Esophagus muscularis mucosa (tissue), 4 donors: ENCODE results near the gene PLEK. TPM values are rescaled to one million over a fixed set of nuclear protein-coding genes. Genes with fewer than 3 reads are reported as not detected.
"Not testable (repeated sequence)": the region's sequence is repeated elsewhere in the genome, so short reads cannot be mapped to it uniquely, and the experiment has no call there.

Experiments used
- DNase-seq: peaks from one replicate; pipeline ENCODE4 v3.0.0-alpha.2; 2017; ENCODE audit errors: extremely low spot score
- H3K27ac ChIP-seq, 4 donors: fragments of 200-600 bp; sonication (generic); replicated peaks in 1 of 4; 1 replicate in 3 of 4; 2 replicates in 1 of 4; pipeline ENCODE4 v1.5.1; 2016 to 2019; ENCODE audit warnings: mild to moderate bottlenecking in 1 of 4
- H3K27me3 ChIP-seq, 4 donors: fragments of 200-600 bp; sonication (generic); one replicate each; pipeline versions ENCODE4 v1.5.1 to v1.6.0; 2016 to 2019
- H3K36me3 ChIP-seq, 4 donors: fragments of 200-600 bp; sonication (generic); one replicate each; pipeline ENCODE4 v1.5.1; 2016 to 2019
- H3K4me1 ChIP-seq, 4 donors: fragments of 200-600 bp; sonication (generic); one replicate each; pipeline ENCODE4 v1.5.1; 2016 to 2019
- H3K4me3 ChIP-seq, 4 donors: fragments of 200-600 bp; sonication (generic); 1 replicate in 2 of 4; 2 replicates in 2 of 4; pipeline ENCODE4 v1.5.1; 2016 to 2019; ENCODE audit warnings: mild to moderate bottlenecking in 4 of 4, moderate library complexity in 1 of 4
- H3K9me3 ChIP-seq, 4 donors: fragments of 200-600 bp; sonication (generic); 1 replicate in 3 of 4; 2 replicates in 1 of 4; pipeline ENCODE4 v1.5.1; 2016 to 2019
- EP300 ChIP-seq: sonication (generic); formaldehyde crosslinking; IDR thresholded peaks from one replicate; pipeline ENCODE4 v1.6.1; 2017; ENCODE audit warnings: antibody characterized with exemption
- POLR2A ChIP-seq: fragments of 450-650 bp; IDR thresholded peaks from one replicate; pipeline ENCODE4 v1.6.1; 2017; ENCODE audit warnings: antibody characterized with exemption, moderate library complexity, mild to moderate bottlenecking, low read depth
- POLR2AphosphoS5 ChIP-seq, 2 donors: sonication (generic); formaldehyde crosslinking; IDR thresholded peaks; one replicate each; pipeline ENCODE4 v1.6.1; 2017; ENCODE audit warnings: antibody characterized with exemption in 2 of 2
- WGBS: methylation state at CpG from one replicate; pipeline ENCODE4 v1.1.5; 2018; 5-methylcytosine and 5-hydroxymethylcytosine counted together
- intact Hi-C: fragments of 100-400 bp; cut with DNase I; formaldehyde crosslinking; loops from one replicate; pipeline ENCODE4 v1.15.1; 2023
- total RNA-seq, 4 donors: library from RNA; depleted of rRNA; stranded (reverse); fragments of >200 nt; gene quantifications; one replicate each; pipeline versions ENCODE4 v1.1.0 to v1.2.1, GENCODE V29; 2016
- TF ChIP-seq, protein P1 (sequence below), 3 experiments: fragments of 200-600 bp in 2 of 3; fragments of 450-650 bp in 1 of 3; sonication (generic) in 2 of 3; IDR thresholded peaks; one replicate each; pipeline ENCODE4 v1.5.1; 2017 to 2019; ENCODE audit warnings: antibody characterized with exemption in 3 of 3, mild to moderate bottlenecking in 2 of 3, moderate library complexity in 1 of 3

Gene PLEK
- total RNA-seq, 4 donors from 2014 or later = 3.1 to 23.4 (median 6.0) TPM

DNA sequence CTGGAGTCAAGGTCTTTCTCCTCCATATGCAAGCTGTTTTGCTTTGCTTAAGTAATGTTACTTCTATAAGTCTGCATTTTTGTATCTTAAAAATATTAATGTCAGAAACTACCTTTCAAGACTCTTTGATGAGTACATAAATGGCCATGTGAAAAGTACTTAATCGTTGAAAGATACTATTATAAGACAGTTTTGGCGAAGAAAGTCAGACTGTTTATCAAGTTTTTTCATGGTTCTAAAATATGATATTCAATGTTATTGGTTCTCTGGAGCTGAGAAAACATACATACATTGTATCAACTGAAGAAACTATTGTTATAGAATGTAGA, 76.9 kb downstream of the PLEK start:
- intact Hi-C loops = loop anchor here (5.0 kb wide), 2 partner anchors 80 to 320 kb away; no protein-coding TSS in a partner anchor
- Histone ChIP-seq H3K27me3 (no peaks in the 10 kb centered on the region), H3K9me3 (no peaks in the 10 kb centered on the region), H3K4me1 (peaks cover 0 to 27% (median 12%) of the 10 kb centered on the region in 4 donors), H3K36me3 (no peaks in the 10 kb centered on the region), H3K4me3 (no peak overlapping the region), H3K27ac (no peak overlapping the region)
- TF ChIP-seq, protein P1, sequence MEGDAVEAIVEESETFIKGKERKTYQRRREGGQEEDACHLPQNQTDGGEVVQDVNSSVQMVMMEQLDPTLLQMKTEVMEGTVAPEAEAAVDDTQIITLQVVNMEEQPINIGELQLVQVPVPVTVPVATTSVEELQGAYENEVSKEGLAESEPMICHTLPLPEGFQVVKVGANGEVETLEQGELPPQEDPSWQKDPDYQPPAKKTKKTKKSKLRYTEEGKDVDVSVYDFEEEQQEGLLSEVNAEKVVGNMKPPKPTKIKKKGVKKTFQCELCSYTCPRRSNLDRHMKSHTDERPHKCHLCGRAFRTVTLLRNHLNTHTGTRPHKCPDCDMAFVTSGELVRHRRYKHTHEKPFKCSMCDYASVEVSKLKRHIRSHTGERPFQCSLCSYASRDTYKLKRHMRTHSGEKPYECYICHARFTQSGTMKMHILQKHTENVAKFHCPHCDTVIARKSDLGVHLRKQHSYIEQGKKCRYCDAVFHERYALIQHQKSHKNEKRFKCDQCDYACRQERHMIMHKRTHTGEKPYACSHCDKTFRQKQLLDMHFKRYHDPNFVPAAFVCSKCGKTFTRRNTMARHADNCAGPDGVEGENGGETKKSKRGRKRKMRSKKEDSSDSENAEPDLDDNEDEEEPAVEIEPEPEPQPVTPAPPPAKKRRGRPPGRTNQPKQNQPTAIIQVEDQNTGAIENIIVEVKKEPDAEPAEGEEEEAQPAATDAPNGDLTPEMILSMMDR (IDR thresholded peaks at IDR 0.05) = no peak
- TF ChIP-seq EP300 (no peak), POLR2AphosphoS5 (IDR thresholded peaks at IDR 0.05) (no peak), POLR2A (no peak)
- 79% methylated on average over 2 of the region's 2 CpGs for WGBS
- no peak for DNase-seq

DNA sequence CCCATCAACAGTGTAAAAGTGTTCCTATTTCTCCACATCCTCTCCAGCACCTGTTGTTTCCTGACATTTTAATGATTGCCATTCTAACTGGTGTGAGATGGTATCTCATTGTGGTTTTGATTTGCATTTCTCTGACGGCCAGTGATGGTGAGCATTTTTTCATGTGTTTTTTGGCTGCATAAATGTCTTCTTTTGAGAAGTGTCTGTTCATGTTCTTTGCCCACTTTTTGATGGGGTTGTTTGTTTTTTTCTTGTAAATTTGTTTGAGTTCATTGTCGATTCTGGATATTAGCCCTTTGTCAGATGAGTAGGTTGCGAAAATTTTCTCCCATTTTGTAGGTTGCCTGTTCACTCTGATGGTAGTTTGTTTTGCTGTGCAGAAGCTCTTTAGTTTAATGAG, 81.3 kb downstream of the PLEK start:
- H3K36me3 ChIP-seq, H3K9me3 ChIP-seq, H3K27ac ChIP-seq, H3K4me1 ChIP-seq, DNase-seq, H3K4me3 ChIP-seq, H3K27me3 ChIP-seq, intact Hi-C loops: not testable (repeated sequence)
- 91% methylated on average over 3 of the region's 3 CpGs for WGBS

Other genes with a start within 250 kb of the PLEK start
- gene PNO1, start 207.4 kb upstream of the PLEK start, total RNA-seq = 10 to 100 TPM; 16.6 to 27.3 (median 22.2) TPM
- 10 to 100 TPM; 19.3 to 28.0 (median 25.7) TPM for gene PPP3R1, start 112.8 kb upstream of the PLEK start, total RNA-seq
- 10 to 100 TPM; 23.5 to 44.4 (median 29.8) TPM for gene CNRIP1, start 45.3 kb upstream of the PLEK start, total RNA-seq
- under 1 TPM; 0.33 to 0.83 (median 0.59) TPM for gene FBXO48, start 102.0 kb downstream of the PLEK start, total RNA-seq
- gene APLF, start 102.3 kb downstream of the PLEK start, total RNA-seq = 10 to 100 TPM in 3 of 4 donors, 1 to 10 TPM in 1; 7.6 to 12.1 (median 10.9) TPM